HG02840 (cell line): ENCODE results near the gene CSNK1E.

Source experiments
- ATAC-seq: cut with Tn5 transposase; IDR thresholded peaks from one replicate; pipeline ENCODE4 v1.9.1; 2021; ENCODE audit warnings: mild to moderate bottlenecking, moderate library complexity, moderate number of reproducible peaks; ENCODE audit not compliant: unreplicated experiment, low FRiP score

CSNK1E gene

DNA sequence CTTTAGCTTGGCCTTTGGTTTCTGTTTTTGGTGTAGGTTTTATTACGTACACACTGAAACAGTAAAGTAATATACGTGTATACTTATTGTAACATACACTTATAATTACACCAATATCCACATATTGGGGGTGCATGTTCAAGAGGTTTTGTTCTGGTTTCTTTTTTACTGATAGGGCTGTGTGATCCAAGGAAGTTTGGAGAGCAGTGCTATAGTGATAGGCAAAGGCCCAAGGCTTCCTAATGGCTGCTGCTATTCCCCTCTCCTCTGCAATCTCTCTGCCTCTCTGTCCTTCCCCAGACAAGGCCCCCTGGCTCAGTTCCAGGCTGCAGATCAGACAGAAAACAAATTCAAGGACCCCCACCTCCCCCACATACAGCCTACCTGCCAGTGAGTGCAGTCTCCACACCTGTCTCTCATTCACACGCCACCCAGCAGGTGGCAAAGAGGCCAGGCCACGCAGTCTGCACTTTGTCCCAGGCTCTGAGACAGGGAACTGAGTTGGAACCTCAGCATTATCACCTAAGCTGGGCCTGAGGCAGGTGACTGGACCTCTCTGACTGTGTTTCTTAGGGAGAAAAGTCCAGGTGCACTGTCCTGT lies 59.5 kb downstream of the CSNK1E start:
- ATAC-seq = no peak

DNA sequence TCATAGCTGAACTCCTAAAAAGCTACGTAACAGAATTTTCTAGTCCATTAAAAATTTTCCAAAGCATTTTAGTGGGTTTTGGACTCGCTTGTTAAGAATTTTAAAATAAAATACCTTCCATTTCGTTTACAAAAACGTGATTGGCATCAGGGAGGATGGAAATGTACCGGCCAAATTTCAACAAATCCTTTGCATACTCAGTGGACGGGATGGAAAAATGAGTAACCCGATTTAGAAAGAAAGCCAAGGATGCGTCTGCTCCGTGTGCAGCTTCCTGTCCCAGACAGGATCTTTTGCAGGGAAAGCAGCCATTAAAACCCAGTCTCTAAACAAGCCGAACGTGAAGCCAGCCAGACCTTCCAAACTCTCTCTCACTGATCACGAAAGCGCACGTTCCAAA lies 60.1 kb downstream of the CSNK1E start:
- ATAC-seq = no peak

DNA sequence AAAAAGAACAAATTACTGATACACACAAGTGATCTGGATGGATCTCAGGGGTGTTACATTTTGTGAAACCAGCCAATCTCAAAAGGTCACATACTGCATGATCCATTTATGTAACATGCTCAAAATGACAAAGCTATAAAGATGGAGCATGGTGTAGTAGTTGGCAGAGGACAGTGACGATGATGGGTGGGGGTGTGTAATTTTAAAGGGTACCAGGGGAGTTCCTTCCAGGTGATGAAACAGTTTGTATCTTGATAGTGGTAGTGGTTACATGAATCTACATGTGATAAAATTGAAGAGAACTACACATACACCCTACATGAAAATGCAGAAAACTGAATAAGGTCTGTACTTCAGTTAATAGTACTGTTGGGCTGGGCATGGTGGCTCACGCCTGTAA lies 61.5 kb downstream of the CSNK1E start:
- ATAC-seq = no peak

DNA sequence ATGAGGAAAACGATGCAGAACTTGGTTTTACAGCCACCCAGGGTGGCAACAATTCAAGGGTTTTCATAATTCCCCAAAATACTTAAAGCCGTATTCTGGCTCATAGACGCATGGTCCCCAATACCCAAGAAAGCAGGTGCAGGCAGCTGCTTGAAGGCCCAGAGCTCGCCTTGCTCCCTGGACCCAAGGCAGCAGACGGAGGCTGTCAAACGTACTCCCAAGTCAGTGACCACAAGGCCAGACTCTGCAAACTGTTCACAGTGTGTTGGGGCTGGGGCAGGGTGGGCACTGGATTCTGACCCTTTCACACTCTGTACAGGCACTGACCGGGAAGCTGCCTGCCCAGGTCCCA lies 65.9 kb downstream of the CSNK1E start:
- no peak for ATAC-seq

DNA sequence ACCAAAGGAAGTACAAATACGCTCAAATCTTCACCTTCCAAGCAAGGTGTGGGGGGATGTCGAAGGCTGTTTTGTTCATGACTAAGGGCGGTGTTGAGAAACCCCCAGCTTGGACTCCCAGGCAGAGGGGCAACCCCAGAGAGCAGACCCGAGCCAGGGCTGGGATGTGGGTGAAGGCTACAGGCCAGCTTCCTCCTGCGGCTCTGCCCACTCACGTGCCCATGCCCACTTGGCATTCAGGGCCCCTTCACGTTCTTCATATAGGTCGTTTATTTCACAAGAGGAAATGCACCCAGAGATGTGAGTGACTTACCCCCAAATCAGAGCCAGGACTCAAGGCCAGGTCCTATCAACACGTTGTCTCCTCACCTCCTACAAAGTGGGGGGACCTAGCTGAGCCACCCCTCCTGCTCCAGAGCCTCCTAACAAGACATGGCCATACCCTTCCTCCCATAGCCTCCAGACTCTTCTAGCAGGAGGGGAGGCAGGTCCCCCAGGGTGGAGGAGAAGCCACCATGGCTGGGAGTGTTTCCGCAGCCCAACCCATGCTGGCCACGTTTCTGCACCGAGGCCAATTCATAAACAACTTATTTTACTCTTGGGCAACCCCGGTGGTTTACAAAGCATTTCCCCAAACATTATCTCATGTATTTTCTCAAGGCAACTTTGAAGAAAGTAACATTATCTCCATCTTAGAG lies 66.4 kb downstream of the CSNK1E start:
- no peak for ATAC-seq

DNA sequence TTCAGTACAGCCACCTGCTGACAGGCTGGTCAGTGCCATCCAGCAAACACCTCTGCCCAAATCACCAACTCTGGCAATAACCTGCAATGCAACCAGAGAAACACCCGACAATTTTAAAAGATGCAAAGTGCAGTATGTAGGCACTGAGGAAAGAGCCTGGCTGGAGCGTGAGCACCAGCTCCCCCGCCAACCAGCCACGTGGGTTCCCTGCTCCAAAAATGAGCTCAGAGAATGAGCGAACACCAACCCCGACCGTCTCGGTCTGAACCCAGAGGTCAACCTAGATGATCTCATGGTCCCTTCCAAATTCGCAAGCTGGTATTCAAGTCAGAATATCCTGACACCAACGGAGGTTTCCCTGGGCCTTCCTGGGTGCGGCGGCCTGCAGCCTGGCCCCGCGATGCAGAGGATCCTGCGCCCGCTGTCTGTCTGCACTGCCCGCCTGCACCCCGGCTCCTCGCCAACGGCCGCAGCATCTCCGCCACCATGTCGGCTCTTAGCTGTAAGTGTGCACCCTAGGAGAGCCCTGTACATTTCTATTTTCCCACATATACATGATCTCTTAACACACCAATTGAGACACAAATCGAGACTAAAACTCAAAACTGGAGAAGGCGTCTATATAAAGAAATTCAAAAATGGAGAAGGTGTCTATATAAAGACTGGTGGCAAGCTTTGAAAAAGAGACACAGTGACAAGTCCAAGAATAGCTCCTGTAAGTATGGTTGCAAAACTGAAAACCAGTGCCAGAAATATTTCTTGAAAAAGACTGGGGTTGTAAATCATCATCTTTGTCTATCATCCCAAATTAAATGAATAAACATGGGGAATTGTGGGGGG lies 67.2 kb downstream of the CSNK1E start:
- no peak for ATAC-seq

DNA sequence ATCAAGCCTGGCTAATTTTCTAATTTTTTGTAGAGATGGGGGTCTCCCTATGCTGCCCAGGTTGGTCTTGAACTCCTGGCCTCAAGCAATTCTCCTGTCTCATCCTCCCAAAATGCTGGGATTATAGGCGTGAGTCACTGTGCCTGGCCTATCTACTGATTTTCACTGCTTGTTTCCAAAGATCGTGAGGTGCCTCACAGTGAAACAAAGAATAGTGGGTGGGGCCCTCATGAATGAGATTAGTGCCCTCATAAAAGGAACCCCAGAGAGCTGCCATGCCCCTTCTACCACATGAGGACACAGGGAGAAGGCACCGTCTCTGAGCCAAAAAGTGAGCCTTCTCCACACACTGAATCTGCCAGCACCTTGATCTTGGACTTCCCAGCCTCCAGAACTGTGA lies 67.9 kb downstream of the CSNK1E start:
- ATAC-seq = no peak

DNA sequence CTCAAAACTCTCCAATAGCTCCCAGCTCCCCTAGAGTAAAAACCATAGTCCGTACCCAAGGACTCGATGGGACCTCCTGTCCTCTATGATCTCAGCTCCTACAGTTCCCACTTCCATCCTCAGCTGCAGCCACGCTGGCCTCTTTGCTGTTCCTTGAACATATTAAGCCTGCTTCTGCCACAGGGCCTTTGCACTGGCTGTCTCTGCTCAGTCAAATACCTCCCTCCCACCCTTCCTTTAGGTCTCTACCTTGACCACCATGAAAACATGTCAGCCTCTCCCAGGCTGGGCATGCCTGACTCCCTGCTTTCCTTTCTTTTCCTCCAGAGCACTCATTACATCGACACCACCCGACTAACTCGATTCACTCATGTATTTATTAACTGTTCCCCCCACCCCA lies 69.0 kb downstream of the CSNK1E start:
- no peak for ATAC-seq

DNA sequence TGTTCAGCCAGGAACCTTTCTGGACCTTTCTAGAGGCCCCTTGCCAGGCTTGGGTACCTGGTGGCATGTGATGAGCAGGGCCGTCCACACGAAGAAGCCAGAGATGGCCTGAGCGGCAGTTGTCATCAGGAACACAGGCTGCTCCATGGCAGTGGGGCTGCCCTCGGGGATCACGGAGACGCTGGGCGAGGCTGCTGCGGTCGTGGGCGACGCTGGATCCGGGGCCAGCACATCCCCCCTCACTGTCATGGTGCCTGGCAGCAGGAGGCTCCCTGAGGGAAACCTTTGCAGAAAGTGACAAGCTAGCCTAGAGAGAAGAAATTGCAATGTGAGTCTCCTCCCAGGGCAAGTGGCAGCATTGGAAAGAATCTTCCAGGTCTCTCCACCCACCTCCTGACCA lies 69.5 kb downstream of the CSNK1E start:
- no peak for ATAC-seq

DNA sequence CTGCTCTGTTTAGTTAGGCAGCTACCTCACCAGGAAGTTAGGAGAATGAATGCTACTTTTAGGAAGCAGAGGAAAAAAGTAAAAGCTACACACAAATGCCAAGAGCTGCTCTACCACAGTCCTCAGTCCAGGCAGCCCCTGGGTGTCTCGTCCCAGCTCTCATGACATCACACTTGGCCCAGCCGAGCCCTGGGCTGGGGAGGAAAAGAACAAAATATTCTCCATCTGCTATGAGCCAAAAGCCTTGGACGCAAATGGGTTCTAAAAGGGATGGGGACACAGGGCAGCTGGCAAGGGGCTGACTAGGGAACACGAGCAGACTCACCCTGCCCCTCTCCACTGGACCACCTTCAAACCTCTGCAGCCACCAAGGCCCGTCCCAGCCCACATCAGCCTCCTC lies 70.5 kb downstream of the CSNK1E start:
- ATAC-seq = no peak

DNA sequence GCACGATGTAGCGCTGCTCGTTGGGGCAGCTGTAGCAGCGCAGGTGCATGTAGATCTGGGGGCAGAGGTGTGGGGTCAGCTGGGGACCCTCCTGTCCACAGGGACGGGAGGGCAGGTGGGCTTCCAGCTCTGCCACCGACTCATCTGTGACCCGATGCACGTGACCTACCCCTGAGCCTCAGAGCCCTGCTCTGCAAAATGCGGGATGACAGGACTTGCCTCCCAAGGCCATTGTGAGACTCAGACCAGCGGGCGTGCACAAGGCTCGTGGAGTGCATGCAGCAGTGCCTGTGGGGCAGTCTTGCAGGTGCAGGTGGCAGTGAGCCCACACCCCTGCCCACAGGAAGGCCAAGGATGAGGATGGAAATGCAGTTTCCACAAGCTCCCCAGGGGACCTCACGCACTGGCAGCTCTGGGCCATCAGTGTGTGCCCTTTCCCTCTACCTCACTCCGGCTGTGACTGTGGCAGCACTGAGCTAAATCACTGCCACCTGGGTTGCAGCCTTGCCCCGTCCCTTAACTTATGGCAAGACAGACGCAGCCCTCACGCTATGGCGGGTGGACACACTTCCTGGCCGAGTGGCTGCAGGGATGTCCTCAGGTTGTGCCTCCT lies 71.1 kb downstream of the CSNK1E start:
- no peak for ATAC-seq

DNA sequence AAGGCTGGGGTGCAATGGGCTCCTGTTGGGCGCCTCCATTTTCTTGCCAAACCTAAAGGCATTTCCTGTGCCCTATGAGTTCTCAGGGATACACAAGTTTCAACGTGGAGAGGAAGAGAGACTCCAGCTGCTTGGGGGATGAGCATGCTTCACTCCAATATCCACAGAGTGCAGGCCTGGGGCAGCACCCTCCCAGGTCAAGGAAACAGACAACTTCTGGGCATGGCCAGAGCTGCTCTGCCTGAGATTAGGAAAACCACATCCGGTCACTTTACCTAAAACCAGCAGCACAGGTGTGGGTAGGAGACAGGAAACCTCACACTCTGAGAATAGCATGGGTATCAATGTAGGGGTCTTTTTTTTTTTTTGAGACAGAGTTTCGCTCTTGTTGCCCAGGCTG lies 73.1 kb downstream of the CSNK1E start:
- no peak for ATAC-seq

DNA sequence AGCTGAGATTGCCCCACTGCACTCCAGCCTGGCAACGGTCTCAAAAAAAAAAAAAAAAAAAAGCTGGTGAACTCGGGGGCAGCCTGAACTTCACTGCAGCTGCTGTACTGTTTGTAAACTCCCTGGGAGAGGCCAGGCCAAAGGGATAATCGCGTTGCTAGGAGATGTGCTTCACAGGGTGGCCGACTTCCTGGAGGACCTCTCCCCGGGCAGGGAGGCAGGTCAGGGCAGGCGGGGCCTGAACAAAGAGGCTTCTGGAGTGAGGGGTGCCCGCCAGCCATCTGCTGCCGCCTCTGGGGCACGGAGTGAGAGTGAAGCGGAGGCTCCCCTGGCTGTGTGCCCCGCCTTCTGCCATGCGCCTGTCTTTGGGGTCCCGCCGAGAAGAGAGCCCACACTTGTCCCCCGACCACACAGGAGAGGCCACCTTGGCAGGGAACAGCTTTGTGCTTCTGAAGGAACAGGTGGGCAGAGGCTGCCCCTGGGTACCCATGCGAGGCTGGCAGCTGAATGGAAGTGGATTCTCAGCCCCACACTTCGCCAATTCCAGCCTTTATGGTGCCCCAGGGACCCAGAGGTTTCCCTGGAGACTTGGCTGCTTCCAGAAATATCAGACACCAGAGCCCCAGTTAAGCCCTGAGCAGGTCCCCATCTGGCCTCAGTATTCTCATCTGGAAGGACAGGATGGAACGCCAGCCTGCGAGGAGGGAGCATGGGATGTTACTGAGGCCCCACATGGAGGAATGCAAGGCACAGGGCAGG lies 74.0 kb downstream of the CSNK1E start:
- no peak for ATAC-seq

DNA sequence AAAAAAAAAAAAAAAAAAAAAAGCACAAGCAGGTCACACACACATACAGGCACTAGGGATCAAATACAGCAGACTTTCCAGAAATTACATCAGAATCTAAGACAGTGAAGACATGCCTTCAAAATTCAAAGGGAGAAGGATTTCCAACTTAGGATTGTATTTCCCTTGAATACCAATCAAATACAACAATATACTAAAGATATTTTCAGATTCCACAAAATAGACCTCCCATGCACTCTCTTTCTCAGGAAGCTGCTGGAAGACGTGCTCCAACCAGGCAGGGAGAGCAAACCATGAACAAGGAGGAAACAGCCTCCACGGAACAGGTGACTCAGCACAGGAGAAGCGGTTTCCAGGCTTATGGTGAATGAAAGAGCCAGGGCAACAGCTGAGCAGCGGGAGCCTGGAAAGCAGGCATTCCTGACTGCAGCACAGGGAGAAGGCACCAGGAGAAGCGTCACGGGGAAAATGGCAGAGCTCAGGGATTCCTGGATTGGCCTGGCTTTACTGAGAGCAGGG lies 76.4 kb downstream of the CSNK1E start:
- no peak for ATAC-seq
